ENCODE data around the gene GRID1. TPM values are rescaled to one million over a fixed set of nuclear protein-coding genes. Genes with fewer than 3 reads are reported as not detected.

GRID1 gene
- total RNA-seq, 4 donors from 2014 or later = 0.35 to 10.7 (median 1.3) TPM

DNA sequence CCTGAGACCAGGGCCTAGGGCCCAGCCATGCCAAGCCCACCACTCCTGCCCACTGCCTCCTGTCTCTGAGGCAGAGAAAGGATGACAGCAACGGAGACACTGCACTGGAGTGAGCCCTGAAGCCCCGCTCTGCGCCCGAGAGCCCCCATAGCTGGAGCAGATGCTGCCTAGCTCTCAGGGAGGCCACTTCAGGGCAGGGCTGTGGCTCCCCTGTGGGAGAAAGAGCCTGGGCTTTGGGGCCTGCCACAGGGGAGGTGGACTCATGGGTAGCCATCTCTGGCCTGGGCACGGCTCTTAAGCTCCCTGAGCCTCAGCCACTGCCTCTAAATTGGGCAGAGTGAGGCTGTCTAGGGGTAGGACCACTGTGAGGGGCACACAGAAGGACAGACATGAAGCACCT is 214.2 kb downstream of the GRID1 start:
- no peaks in the 10 kb centered on the region for H3K4me1 ChIP-seq
- H3K9me3 ChIP-seq = no peaks in the 10 kb centered on the region
- DNase-seq = no peak
- TF ChIP-seq POLR2A (IDR thresholded peaks at IDR 0.05) = no peak
- TF ChIP-seq, protein P1, sequence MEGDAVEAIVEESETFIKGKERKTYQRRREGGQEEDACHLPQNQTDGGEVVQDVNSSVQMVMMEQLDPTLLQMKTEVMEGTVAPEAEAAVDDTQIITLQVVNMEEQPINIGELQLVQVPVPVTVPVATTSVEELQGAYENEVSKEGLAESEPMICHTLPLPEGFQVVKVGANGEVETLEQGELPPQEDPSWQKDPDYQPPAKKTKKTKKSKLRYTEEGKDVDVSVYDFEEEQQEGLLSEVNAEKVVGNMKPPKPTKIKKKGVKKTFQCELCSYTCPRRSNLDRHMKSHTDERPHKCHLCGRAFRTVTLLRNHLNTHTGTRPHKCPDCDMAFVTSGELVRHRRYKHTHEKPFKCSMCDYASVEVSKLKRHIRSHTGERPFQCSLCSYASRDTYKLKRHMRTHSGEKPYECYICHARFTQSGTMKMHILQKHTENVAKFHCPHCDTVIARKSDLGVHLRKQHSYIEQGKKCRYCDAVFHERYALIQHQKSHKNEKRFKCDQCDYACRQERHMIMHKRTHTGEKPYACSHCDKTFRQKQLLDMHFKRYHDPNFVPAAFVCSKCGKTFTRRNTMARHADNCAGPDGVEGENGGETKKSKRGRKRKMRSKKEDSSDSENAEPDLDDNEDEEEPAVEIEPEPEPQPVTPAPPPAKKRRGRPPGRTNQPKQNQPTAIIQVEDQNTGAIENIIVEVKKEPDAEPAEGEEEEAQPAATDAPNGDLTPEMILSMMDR (IDR thresholded peaks at IDR 0.05) = no peak
- H3K27me3 ChIP-seq = no peaks in the 10 kb centered on the region
- H3K36me3 ChIP-seq = no peaks in the 10 kb centered on the region
- H3K27ac ChIP-seq = no peak overlapping the region
- H3K4me3 ChIP-seq = no peak overlapping the region

- no peaks in the 10 kb centered on the region for H3K9me3 ChIP-seq
- H3K4me1 ChIP-seq = no peaks in the 10 kb centered on the region
- DNase-seq = no peak
- no peaks in the 10 kb centered on the region for H3K27me3 ChIP-seq
- H3K27ac ChIP-seq = no peak overlapping the region
- H3K4me3 ChIP-seq = no peak overlapping the region
- no peaks in the 10 kb centered on the region for H3K36me3 ChIP-seq
- TF ChIP-seq, protein P1 (IDR thresholded peaks at IDR 0.05) = no peak
- TF ChIP-seq POLR2A (IDR thresholded peaks at IDR 0.05) = no peak
Measured at GRCh38 chr10:86151613-86152012, 215.0 kb downstream of the GRID1 start.

DNA sequence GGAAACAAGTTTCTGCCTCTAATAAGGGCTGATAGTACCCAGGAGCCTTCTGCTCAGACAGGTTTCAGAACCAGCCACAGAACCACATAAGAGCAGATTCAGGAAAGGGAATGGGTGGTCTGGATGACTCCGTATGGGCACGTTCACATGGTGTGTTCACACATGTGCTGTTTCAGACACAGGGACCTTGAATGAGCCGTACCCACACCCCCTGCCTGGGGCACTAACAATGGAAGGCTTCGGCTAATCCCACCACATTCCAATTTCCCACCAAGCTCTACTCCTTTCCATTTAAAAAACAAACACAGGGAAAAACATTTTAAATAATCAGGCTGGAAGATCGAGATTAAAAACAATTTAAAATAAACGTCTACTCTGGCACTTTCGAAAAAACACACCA is 217.3 kb downstream of the GRID1 start:
- Histone ChIP-seq H3K9me3 (no peaks in the 10 kb centered on the region), H3K27ac (no peak overlapping the region), H3K4me1 (no peaks in the 10 kb centered on the region), H3K4me3 (no peak overlapping the region), H3K27me3 (no peaks in the 10 kb centered on the region), H3K36me3 (no peaks in the 10 kb centered on the region)
- no peak for TF ChIP-seq POLR2A (IDR thresholded peaks at IDR 0.05)
- TF ChIP-seq, protein P1 (IDR thresholded peaks at IDR 0.05) = no peak
- no peak for DNase-seq

GRCh38 chr10:86148117-86148516 is 218.5 kb downstream of the GRID1 start:
- no peaks in the 10 kb centered on the region for H3K9me3 ChIP-seq
- TF ChIP-seq POLR2A (IDR thresholded peaks at IDR 0.05) = no peak
- TF ChIP-seq, protein P1 (IDR thresholded peaks at IDR 0.05) = no peak
- no peak overlapping the region for H3K27ac ChIP-seq
- H3K27me3 ChIP-seq = no peaks in the 10 kb centered on the region
- H3K4me3 ChIP-seq = no peak overlapping the region
- no peaks in the 10 kb centered on the region for H3K36me3 ChIP-seq
- no peaks in the 10 kb centered on the region for H3K4me1 ChIP-seq
- no peak for DNase-seq

GRCh38 chr10:86144301-86144700 is 222.3 kb downstream of the GRID1 start:
- Histone ChIP-seq H3K9me3 (no peaks in the 10 kb centered on the region), H3K27me3 (no peaks in the 10 kb centered on the region), H3K36me3 (no peaks in the 10 kb centered on the region), H3K4me3 (no peak overlapping the region), H3K27ac (no peak overlapping the region), H3K4me1 (no peaks in the 10 kb centered on the region)
- no peak for DNase-seq
- TF ChIP-seq, protein P1 (IDR thresholded peaks at IDR 0.05) = no peak
- TF ChIP-seq POLR2A (IDR thresholded peaks at IDR 0.05) = no peak

GRCh38 chr10:86141896-86142295 is 224.7 kb downstream of the GRID1 start:
- Histone ChIP-seq H3K4me1 (no peaks in the 10 kb centered on the region), H3K9me3 (no peaks in the 10 kb centered on the region), H3K27me3 (no peaks in the 10 kb centered on the region), H3K27ac (no peak overlapping the region), H3K4me3 (no peak overlapping the region), H3K36me3 (no peaks in the 10 kb centered on the region)
- no peak for TF ChIP-seq POLR2A (IDR thresholded peaks at IDR 0.05)
- TF ChIP-seq, protein P1 (IDR thresholded peaks at IDR 0.05) = no peak
- no peak for DNase-seq

Measured in Peyer's patch (tissue), 4 donors.